Body of pancreas (tissue), 4 donors: ENCODE results near the gene TRIM32. TPM values are rescaled to one million over a fixed set of nuclear protein-coding genes. Genes with fewer than 3 reads are reported as not detected.
A peak's percentile ranks its signal among the peaks of the same experiment; 100 is the strongest.
"Not testable (repeated sequence)": the region's sequence is repeated elsewhere in the genome, so short reads cannot be mapped to it uniquely, and the experiment has no call there.

Experiments
- ATAC-seq: fragments of 150-250 bp; one replicate; pipeline ENCODE4 v1.9.1; 2016
- DNase-seq, 4 donors: peaks; one replicate each; pipeline ENCODE4 v3.0.0-alpha.2; 2019
- H3K27ac ChIP-seq, 4 donors: fragments of 200-600 bp; sonication (generic); 1 replicate in 3 of 4; 2 replicates in 1 of 4; pipeline versions ENCODE4 v1.5.1 to v1.6.1; 2016 to 2019; ENCODE audit warnings: mild to moderate bottlenecking in 1 of 4, mixed read lengths in 1 of 4, moderate library complexity in 1 of 4
- H3K27me3 ChIP-seq, 2 donors: fragments of 200-600 bp; sonication (generic); one replicate each; pipeline ENCODE4 v1.6.0; 2016; ENCODE audit warnings: mild to moderate bottlenecking in 1 of 2
- H3K36me3 ChIP-seq, 2 donors: fragments of 200-600 bp; sonication (generic); replicated peaks in 1 of 2; 2 replicates each; pipeline ENCODE4 v1.5.1; 2016; ENCODE audit warnings: low read depth in 2 of 2; ENCODE audit not compliant: insufficient read depth in 1 of 2
- H3K4me1 ChIP-seq: fragments of 200-600 bp; sonication (generic); one replicate; pipeline ENCODE4 v1.6.0; 2016
- H3K4me3 ChIP-seq, 2 donors: fragments of 200-600 bp; sonication (generic); 1 replicate in 1 of 2; 2 replicates in 1 of 2; pipeline ENCODE4 v1.5.1; 2016 to 2019
- H3K9me3 ChIP-seq, 3 donors: fragments of 200-600 bp; sonication (generic); 1 replicate in 2 of 3; 2 replicates in 1 of 3; pipeline ENCODE4 v1.5.1; 2016
- CTCF ChIP-seq, 7 experiments: fragments of 450-650 bp in 4 of 7; fragments of 200-600 bp in 3 of 7; sonication (generic) in 3 of 7; IDR thresholded peaks; one replicate each; pipeline ENCODE4 v1.5.1; 2016 to 2019; ENCODE audit warnings: antibody characterized with exemption in 7 of 7
- POLR2A ChIP-seq, 3 donors: fragments of 450-650 bp; IDR thresholded peaks; one replicate each; pipeline ENCODE4 v1.6.1; 2016; ENCODE audit warnings: antibody characterized with exemption in 3 of 3, mild to moderate bottlenecking in 2 of 3
- WGBS, 2 donors: methylation state at CpG; one replicate each; pipeline ENCODE4 v1.1.5; 2017; 5-methylcytosine and 5-hydroxymethylcytosine counted together
- intact Hi-C: fragments of 100-400 bp; cut with DNase I; formaldehyde crosslinking; loops from one replicate; pipeline ENCODE4 v1.15.1; 2023
- total RNA-seq, 2 donors: library from RNA; depleted of rRNA; stranded (reverse); fragments of >200 nt; gene quantifications; one replicate each; pipeline ENCODE4 v1.1.0, GENCODE V29; 2016

The TRIM32 gene
- total RNA-seq, 2 donors from 2014 or later: 8.6 to 12.2 TPM

GRCh38 chr9:116689486-116690032 lies 2.5 kb downstream of the TRIM32 start:
- no peaks in the 10 kb centered on the region for H3K36me3 ChIP-seq
- H3K4me3 ChIP-seq: no peak overlapping the region
- TF ChIP-seq CTCF (IDR thresholded peaks at IDR 0.05) (no peak), POLR2A (IDR thresholded peaks at IDR 0.05) (no peak)
- intact Hi-C loops: no loop called here
- H3K4me1 ChIP-seq: peaks cover 70% of the 10 kb centered on the region
- DNase-seq: no peak
- no peaks in the 10 kb centered on the region for H3K9me3 ChIP-seq
- H3K27ac ChIP-seq: no peak overlapping the region
- 74 to 92% methylated on average over 3 of the region's 3 CpGs for WGBS, 2 donors
- no peaks in the 10 kb centered on the region for H3K27me3 ChIP-seq
- no peak for ATAC-seq

GRCh38 chr9:116690805-116691204 lies 3.7 kb downstream of the TRIM32 start:
- DNase-seq, H3K27me3 ChIP-seq, ATAC-seq, H3K4me3 ChIP-seq, intact Hi-C loops, H3K27ac ChIP-seq, H3K9me3 ChIP-seq, H3K36me3 ChIP-seq: not testable (repeated sequence)
- H3K4me1 ChIP-seq: peaks cover 82% of the 10 kb centered on the region

GRCh38 chr9:116691607-116692006 lies 4.5 kb downstream of the TRIM32 start:
- Histone ChIP-seq H3K27me3 (no peaks in the 10 kb centered on the region), H3K4me3 (no peak overlapping the region), H3K4me1 (peaks cover 76% of the 10 kb centered on the region), H3K36me3 (no peaks in the 10 kb centered on the region), H3K27ac (no peak overlapping the region), H3K9me3 (no peaks in the 10 kb centered on the region)
- no peak for DNase-seq
- no peak for ATAC-seq
- intact Hi-C loops: no loop called here
- WGBS, 2 donors: 76 to 82% methylated on average over 3 of the region's 3 CpGs
- TF ChIP-seq POLR2A (IDR thresholded peaks at IDR 0.05) (no peak), CTCF (IDR thresholded peaks at IDR 0.05) (no peak)

GRCh38 chr9:116692616-116693015 lies 5.5 kb downstream of the TRIM32 start:
- H3K4me3 ChIP-seq: no peak overlapping the region
- no peak for TF ChIP-seq CTCF (IDR thresholded peaks at IDR 0.05)
- no peak for TF ChIP-seq POLR2A (IDR thresholded peaks at IDR 0.05)
- no peak for ATAC-seq
- 66 to 73% methylated on average over 2 of the region's 2 CpGs for WGBS, 2 donors
- H3K4me1 ChIP-seq: peaks cover 76% of the 10 kb centered on the region
- DNase-seq: no peak
- H3K9me3 ChIP-seq: no peaks in the 10 kb centered on the region
- H3K27ac ChIP-seq: no peak overlapping the region
- intact Hi-C loops: no loop called here
- H3K27me3 ChIP-seq: no peaks in the 10 kb centered on the region
- H3K36me3 ChIP-seq: no peaks in the 10 kb centered on the region

GRCh38 chr9:116693233-116693731 lies 6.2 kb downstream of the TRIM32 start:
- Histone ChIP-seq H3K36me3 (peaks cover 0 to 4% of the 10 kb centered on the region in 2 donors), H3K27ac (peak overlapping the region in 2 of 4 donors; percentile 5 to 6), H3K9me3 (no peaks in the 10 kb centered on the region), H3K4me3 (no peak overlapping the region), H3K4me1 (peaks cover 70% of the 10 kb centered on the region), H3K27me3 (no peaks in the 10 kb centered on the region)
- intact Hi-C loops: no loop called here
- ATAC-seq (no peak), DNase-seq (no peak)
- WGBS, 2 donors: 51 to 52% methylated on average over 2 of the region's 2 CpGs
- TF ChIP-seq CTCF (IDR thresholded peaks at IDR 0.05) (no peak), POLR2A (IDR thresholded peaks at IDR 0.05) (no peak)
